Raji (cell line): ENCODE results near the gene CPLX3.

Experiments used
- POLR2A ChIP-seq: IDR thresholded peaks from 2 replicates; pipeline ENCODE4 v1.6.1; 2011; ENCODE audit warnings: low read depth, low read length, control low read depth; ENCODE audit not compliant: insufficient read depth

The CPLX3 gene

DNA sequence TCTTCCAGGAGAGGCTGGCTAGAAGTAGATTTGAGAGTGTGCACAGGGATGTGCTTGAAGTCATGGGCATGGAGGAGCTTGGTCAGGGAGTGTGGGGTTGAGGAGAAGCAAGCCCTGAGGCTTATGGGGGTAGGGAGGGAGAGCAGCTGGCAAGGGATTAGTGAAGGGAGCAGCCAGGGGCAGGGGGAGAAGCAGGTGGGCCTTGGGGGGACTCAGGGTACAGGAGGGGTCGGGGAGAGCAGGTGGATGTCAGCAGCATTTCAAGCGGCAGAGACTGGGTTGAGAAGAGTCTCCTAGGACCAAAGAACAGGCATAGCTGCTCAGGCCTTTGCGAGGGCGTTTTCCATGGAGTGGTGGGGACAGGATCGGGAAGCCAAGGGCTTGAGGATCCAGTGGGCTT, 17.2 kb upstream of the CPLX3 start:
- TF ChIP-seq POLR2A: no peak

DNA sequence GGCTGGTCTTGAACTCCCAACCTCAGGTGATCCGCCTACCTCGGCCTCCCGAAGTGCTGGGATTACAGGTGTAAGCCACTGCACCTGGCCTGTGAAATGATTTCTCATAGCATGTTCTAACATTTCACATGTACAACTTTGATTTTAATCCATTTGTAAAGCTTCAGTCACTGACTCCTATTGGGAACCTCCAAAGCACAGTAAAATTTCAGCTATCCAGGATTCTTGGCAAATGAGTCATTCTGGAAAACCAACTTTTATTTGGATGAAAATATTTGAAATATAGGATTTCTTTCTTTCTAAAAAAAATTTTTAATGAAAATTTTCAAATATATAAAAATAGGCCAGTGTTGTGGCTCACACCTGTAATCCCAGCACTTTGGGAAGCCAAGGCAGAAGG, 16.5 kb upstream of the CPLX3 start:
- TF ChIP-seq POLR2A: no peak

DNA sequence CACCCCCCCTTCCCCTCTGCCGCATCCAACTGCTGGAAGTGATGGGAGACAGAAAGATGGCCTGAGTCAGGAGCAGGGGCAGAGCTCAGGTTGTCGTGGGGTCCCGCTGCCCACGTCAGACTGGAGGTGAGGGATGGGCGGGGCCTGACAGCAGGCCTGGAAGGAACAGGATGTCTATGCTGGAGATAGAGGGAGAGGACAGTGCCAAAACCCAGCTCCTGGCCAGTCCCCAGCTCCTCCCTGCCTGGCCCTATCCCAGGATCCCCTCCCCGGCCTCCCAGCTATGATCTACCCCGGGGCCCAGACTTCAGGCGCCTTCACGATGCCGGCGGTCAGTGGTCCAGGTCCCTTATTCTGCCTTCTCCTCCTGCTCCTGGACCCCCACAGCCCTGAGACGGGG, 13.9 kb upstream of the CPLX3 start, which contains the start of gene LMAN1L:
Gene LMAN1L (plus strand): TSS at position 303 of the 400 bp plus-strand sequence. CDS start 20 bp downstream, at position 323.
- TF ChIP-seq POLR2A: no peak

DNA sequence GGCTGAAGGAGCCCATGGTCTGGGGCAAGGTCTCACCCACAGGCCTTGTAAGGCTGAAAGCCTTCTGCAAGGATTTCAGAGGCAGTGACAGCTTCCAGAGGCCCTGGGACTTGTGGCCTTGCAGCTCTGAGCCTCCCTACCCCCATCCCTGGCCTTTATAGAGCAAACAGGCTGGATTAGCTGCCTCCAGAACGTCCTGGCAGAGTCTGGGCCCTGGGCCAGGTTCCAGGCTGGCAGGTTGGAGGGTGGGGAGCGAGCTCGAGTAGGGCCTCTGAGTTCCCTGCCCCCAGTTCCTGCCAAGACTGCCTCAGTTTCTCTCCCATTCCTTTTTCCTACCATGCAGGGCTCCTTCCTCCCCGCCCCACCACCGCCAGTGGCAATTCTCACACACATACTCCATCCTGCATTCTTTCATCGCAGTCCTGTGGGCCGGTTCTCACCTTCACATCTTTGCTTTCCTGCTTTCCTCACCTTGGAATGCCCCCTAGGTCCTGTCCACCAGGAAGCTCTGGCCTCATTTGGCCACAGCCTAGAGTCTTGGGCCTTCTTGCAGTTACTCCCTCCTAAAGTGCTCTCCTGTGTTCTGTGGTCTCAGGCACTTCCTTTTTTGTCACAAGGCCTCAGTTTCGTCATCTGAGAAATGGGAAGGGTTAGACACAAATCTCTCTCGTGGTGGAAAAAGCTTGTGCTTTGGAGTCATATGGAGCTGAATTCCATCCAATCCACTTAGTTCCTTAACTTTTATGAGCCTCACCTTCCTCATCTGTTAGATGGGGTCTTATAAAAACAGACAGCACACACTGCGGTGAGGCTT, 11.1 kb upstream of the CPLX3 start:
- TF ChIP-seq POLR2A: no peak

DNA sequence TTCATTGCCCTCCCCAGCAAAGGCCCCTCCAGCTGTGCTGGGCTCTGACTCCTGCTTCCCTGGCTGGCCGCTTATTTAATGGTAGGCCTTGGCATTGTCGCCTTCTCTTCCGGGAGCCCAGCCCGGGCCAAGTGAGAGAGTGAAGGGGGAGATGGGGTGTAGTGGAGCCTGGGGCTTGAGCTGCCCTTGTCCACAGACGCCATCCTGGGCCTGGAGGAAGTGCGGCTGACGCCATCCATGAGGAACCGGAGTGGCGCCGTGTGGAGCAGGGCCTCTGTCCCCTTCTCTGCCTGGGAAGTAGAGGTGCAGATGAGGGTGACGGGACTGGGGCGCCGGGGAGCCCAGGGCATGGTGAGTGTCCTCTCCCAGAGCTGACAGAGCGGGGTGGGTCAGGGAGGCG, 10.5 kb upstream of the CPLX3 start:
- no peak for TF ChIP-seq POLR2A

DNA sequence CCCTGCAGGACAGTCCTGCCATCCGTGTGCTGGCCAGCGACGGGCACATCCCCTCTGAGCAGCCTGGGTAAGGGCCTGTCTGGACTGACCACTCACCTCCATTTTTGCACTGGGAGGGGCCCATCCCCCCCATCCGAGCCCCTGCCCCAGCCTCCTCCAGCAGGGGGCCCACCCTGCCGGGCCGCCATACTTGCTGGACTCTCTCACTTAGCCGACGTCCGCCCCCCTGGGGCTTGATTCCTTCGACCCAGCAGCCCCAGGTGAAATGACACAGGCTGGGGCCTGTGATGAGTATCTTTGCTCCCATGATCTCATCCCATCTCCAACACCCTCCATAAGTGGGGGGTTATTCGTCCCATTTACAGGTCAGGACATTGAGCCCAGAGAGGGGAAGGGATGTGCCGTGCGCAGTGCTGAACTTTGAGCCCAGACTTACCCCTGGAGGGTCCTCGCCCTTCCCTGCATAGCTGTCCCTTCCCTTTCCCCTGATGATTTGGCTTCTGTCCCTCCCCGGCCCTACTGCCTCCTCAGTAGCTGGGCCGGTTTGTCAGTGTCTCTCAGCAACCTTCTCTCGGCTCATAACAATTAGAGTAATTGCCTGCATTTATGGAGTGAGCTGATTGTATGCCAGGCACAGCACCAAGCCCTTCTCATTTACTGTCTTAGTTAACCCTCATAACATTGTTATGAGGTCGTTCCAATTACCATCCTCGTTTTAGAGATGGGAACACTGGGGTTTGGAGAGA, 9.6 kb upstream of the CPLX3 start:
- TF ChIP-seq POLR2A: no peak

DNA sequence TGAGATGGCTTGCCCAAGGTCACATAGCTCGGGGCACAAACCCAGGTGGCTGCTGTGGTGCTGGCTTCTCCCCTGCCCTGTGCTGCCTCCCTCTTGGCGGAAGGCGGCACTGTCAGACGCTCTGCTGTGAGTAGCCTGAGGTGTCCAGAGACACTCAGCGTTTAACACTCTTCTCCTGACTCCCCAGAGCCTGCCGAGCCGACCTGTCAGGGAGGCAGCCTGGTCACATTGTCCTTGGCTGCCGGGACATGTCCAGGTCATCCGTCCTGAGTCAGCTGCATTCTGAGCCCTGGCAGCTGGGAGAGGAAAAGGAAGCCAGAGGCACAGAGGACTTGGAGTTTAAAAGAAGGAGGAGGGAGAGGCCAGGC, 9.1 kb upstream of the CPLX3 start:
- no peak for TF ChIP-seq POLR2A

DNA sequence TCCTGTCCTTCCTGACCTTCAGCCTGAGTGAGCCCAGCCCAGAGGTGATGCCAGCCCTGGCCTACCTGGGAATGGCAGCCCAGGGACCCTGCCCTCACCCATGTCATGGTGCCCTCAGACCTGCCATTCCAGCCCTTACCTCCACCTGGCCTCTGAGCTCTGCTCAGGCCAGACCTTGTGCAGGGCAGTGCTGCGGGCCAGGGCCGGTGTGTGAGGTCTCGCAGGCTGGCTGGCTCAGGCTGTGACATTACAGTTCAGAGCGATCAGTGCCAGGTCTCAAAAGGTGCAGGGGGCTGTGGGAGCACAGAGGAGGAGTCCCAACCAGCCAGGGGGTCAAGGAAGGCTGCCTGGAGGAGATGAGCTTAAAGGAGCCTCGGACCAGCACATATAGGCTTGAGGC, 6.4 kb upstream of the CPLX3 start:
- TF ChIP-seq POLR2A: no peak

DNA sequence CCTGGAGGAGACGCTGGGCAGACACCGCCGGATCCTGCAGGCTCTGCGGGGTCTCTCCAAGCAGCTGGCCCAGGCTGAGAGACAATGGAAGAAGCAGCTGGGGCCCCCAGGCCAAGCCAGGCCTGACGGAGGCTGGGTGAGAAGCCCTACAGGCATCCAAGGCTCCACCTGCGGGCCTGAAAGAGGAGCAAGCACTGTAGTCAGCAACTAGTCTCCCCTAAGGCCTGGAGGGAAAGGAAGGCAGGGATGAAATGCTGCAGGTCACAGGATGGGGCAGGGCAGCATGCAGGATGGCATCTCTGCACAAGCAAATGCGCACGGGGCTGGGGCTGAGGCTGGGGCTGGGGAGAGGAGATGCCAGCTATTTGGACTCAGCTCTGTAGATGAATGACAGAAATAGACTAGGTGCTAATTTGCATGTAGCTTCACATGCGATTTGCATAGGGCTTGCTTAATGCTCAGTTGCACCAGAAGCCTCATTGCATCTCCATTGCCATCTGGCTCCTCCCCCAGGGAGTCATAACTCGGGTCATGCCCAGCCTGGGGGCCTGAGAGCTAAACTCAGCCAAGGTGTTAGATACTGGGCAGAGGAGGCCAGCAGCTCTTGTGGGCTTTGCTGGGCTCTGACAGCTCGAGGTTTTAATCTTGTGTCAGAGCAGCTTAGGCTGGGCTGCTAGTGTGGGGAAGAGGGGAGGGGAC, 5.2 kb upstream of the CPLX3 start:
- peak; percentile 89 for TF ChIP-seq POLR2A

DNA sequence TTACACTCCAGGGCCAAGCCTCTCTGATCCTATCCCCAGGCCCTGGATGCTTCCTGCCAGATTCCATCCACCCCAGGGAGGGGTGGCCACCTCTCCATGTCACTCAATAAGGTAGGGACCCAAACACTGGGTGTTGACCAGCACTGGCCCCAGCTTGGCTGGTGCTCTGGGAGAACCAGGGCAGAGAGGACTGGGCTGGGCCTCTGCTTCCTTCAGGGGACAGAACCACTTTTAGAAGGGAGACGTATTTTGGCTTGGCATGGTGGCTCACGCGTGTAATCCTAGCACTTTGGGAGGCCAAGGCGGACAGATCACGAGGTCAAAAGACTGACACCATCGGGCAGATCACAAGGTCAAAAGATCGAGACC, 4.7 kb upstream of the CPLX3 start:
- no peak for TF ChIP-seq POLR2A

DNA sequence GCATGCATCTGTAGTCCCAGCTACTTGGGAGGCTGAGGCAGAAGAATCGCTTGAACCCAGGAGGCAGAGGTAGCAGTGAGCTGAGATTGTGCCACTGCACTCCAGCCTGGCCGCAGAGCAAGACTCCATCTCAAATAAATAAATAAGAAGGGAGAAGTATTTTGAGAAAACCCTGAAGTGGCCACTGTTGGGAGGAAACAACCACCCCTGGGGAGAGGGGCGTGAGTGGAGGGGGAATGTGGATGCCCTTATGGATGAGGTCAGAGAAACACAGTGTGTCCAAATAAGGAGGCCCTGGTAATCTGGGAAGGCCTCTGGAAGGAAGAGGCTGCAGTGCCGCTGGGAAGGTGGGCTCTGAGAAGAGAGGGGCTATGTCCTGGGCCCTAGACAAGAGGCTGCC, 4.2 kb upstream of the CPLX3 start:
- no peak for TF ChIP-seq POLR2A

DNA sequence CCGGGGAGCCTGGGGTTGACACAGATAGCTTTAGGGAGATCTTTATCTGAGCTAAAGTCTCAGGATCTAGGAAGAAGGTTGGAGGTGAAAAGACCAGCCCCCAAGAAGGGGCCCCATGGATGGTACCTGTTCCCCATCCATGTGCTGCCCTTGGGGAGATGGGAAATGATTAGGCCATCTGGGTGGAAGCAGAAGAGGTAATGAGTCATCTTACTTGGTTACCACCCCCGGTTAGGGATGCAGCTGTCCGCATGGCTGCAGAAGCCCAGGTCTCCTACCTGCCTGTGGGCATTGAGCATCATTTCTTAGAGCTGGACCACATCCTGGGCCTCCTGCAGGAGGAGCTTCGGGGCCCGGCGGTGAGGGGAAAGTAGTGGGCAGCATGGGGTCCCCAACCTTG, 3.1 kb upstream of the CPLX3 start:
- TF ChIP-seq POLR2A: no peak

DNA sequence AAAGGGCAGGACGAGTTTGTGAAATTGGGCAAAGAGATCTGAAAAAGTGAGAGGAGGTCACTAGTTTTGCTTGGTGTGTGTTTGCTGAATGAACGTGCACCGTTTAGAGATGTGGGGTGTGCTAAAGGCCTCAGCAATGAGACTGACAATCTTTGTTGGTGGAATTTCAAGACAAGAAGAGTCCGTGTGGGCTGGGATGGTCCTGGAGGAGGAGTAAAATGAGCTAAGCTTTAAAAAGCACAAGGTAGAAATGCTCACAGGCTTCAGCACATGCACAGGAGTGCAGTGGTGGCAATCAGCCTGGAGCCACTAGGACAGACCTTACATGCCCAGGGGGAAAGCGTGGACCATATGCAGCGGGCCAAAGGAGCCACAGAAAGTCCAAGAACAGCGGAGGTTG, 1.5 kb upstream of the CPLX3 start:
- TF ChIP-seq POLR2A: no peak

DNA sequence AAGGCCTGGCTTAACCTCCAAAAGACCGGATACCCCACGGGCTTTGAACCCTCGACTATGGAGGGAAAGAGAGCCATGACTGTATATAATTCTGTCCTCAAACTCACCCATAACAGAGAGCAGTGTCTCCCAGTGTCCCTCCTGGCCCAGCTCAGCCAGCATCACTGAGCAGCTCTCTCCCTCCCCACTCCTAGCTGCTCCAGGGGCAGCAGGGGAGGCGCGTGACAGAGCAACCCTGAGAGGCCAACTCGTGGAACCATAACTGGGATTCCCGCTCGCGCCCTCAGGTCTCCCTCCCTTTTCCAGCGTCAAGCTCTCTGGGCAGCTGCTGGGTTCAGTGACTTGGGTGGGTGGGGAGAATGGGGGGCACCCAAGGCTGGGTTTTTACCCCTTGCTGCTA, 561 bp upstream of the CPLX3 start:
- no peak for TF ChIP-seq POLR2A

DNA sequence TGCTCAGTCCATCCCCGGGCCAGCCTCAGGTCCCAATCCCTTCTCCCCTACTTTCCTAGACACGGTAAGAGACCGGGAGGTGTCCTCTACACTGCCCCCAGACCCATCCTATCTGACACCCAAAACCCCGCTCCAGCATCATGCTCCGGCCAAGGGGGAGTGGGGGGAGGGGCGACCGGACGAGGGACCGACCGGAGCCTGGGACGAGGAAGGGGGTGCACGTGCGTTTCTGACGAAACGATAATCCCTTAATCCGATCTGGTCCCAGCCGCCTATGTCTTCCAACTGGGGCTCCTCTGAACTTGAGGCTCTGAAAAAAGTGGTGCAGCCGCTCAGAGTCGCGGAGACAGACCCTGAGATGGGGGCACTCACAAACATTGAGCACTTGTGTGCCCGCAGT, 494 bp downstream of the CPLX3 start:
- no peak for TF ChIP-seq POLR2A

DNA sequence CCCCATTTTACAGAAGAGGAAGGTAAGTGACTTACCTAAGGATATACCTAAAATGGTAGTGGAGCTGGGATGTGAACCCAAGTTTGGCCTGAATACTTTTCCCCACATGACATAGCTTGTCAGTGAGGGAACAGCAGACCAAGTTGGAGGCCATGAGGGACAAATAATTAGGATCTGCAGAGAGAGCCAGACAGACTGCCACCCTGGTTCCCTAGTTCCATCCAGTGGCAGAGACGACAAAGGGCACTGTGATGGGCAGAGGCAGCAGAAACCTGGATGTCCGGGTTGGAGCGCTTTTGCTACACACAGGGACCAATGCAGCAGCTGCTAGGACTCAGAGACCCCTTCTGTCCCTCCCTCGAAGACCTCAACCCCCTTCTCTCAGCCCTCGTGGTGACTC, 1.2 kb downstream of the CPLX3 start:
- TF ChIP-seq POLR2A: no peak

DNA sequence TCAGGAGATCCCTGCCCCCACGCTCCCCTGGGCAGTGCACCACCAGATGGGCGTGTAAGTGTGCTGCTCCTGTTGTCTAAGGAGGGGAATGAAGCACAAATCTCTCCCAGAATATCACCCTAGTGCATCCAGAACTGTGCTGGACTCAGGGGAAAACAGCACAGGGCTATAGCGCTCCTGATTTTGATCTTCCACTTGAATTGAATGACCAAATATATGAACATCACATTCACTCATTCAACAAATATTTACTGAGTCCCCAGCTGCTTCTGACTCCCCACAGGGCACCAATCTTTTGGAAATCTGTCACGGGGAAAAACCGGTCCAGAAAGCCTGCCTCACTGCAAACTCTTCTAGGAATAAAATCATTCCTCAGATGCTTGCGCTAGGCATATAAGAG, 2.4 kb downstream of the CPLX3 start:
- no peak for TF ChIP-seq POLR2A

DNA sequence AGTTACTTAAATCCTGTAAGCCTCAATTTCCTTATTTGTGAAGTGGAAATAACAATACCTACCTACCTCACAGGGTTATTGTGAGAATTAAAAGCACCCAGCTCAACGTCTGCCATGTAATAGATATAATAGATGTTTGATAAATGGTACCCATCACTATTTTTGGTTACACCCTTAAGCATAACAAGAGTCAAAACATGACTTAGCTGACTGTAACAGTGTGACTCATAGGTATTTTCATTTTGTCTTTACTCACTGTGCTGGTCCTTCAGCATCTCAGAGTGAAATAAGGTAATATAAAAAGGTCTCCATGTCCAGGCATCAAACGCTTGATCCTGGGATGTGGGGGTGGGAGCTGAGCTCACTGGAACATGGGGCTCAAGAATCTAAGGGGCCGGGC, 3.1 kb downstream of the CPLX3 start:
- no peak for TF ChIP-seq POLR2A
